Mesodermal cell (in vitro differentiated cells): ENCODE measurements around the gene ST6GAL1.

Experiments used
- H3K27ac ChIP-seq: 2 replicates; pipeline ENCODE4 v1.7.0; 2013; ENCODE audit warnings: mild to moderate bottlenecking, low read depth, low read length, moderate library complexity; ENCODE audit not compliant: severe bottlenecking
- H3K36me3 ChIP-seq: 2 replicates; pipeline ENCODE4 v1.7.1; 2013; ENCODE audit warnings: mild to moderate bottlenecking, low read length, moderate library complexity; ENCODE audit not compliant: control insufficient read depth, insufficient read depth
- H3K4me1 ChIP-seq: one replicate; pipeline ENCODE4 v1.7.1; 2013; ENCODE audit warnings: mild to moderate bottlenecking, low read length; ENCODE audit not compliant: insufficient read depth, control insufficient read depth, poor library complexity, severe bottlenecking
- H3K4me3 ChIP-seq: 2 replicates; pipeline ENCODE4 v1.7.0; 2013; ENCODE audit warnings: low read length, control low read depth, mild to moderate bottlenecking; ENCODE audit not compliant: insufficient read depth, poor library complexity, severe bottlenecking; ENCODE audit errors: extremely low read depth
- H3K9me3 ChIP-seq: 2 replicates; pipeline ENCODE4 v1.7.1; 2013; ENCODE audit warnings: mild to moderate bottlenecking, low read length, moderate library complexity; ENCODE audit not compliant: control insufficient read depth
- WGBS, 2 experiments: methylation state at CpG; one replicate each; pipeline ENCODE4 v1.1.5; 2013; ENCODE audit warnings: missing lambda C conversion rate in 2 of 2; ENCODE audit not compliant: insufficient coverage in 2 of 2; 5-methylcytosine and 5-hydroxymethylcytosine counted together

ST6GAL1 gene

GRCh38 chr3:187098923-187099512 lies 168.7 kb downstream of the ST6GAL1 start:
- H3K9me3 ChIP-seq, result no peaks in the 10 kb centered on the region
- no peak overlapping the region for H3K27ac ChIP-seq
- WGBS, 2 experiments, result no CpG with 5 or more reads among the region's 2 CpGs
- H3K36me3 ChIP-seq, result no peaks in the 10 kb centered on the region
- peaks cover 11% of the 10 kb centered on the region for H3K4me1 ChIP-seq
- H3K4me3 ChIP-seq, result no peak overlapping the region

DNA sequence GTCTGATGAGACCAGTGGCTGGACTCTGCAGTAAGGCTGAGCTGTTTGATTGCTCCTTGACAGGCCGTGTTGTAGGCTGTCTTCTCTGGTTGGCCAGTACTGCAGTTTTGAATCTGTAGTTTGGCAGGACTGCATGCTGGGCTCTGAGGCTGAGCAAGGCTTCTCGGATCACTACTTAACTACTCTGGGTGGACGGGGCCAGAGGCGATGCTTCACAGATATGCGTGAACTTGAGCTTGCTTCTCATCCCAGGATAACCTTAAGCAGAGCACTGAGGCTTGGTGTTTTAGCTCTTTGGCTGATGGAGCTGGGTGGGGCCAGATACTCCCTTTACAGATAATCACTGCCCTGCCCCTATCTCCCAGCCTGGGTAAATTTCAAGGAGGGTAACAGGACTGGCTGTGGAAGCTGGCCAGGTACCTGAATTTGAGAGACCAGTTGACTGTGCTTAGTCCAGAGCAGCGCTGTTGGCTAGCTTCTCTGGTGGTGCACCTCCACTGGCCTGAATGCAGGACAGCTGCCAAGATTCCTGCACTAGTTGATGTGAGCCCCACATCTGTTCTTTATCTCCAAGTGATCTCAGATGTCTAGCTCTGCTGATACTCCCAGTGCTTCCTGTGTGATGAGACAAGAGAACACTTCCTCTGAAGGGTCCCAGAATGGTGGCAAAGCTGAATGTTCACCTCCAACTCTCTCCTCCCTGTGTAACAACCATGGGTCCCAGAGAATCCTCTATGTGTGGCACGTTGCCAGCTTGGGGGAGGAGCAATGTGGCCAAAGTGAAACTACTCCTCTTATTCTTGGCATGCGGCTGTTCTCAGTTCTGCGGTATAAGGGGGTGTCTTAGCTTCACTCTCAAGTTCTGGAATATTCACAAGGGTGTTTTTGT lies 171.1 kb downstream of the ST6GAL1 start:
- Histone ChIP-seq H3K36me3 (no peaks in the 10 kb centered on the region), H3K9me3 (no peaks in the 10 kb centered on the region), H3K27ac (no peak overlapping the region), H3K4me3 (no peak overlapping the region), H3K4me1 (peaks cover 11% of the 10 kb centered on the region)
- 83 to 90% methylated on average over 5 to 6 of the region's 9 CpGs for WGBS, 2 experiments

DNA sequence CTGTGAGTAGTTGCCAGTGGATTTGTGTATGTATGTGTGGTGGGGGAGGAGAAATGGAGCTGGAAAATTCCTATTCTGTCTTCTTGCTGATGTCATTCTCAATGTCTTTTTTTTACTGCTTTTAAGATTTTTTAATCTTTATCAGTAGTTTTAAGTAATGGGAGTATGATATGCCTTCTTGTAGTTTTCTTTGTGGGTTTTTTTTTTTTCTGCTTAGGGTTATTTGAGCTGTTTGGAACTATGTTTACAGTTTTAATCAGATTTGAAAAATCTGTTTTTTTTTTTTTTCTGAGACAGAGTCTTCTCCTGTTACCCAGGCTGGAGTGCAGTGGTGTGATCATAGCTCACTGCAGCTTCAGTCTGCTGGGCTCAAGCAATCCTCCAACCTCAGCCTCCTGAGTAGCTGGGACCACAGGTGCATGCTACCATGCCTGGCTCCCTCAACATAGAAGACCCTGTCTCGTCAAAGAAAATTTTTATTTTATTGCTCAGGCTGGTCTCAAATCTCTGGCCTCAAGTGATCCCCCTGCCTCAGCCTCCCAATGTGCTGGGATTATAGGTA lies 171.8 kb downstream of the ST6GAL1 start:
- no peak overlapping the region for H3K27ac ChIP-seq
- no CpG with 5 or more reads among the region's 1 CpG for WGBS, 2 experiments

GRCh38 chr3:187103251-187103650 lies 172.9 kb downstream of the ST6GAL1 start:
- WGBS, 2 experiments, result 96% methylated on average over 5 of the region's 5 CpGs; no CpG with 5 or more reads in 1 of the 2 experiments
- no peak overlapping the region for H3K27ac ChIP-seq

More for the DNA sequence above, 171.8 kb downstream of the ST6GAL1 start:
- Histone ChIP-seq H3K36me3 (no peaks in the 10 kb centered on the region), H3K4me3 (no peak overlapping the region), H3K4me1 (peaks cover 11% of the 10 kb centered on the region), H3K9me3 (no peaks in the 10 kb centered on the region)

GRCh38 chr3:187104342-187104741 lies 174.0 kb downstream of the ST6GAL1 start:
- Histone ChIP-seq H3K27ac (no peak overlapping the region), H3K4me1 (peaks cover 11% of the 10 kb centered on the region), H3K9me3 (no peaks in the 10 kb centered on the region), H3K4me3 (no peak overlapping the region), H3K36me3 (no peaks in the 10 kb centered on the region)
- WGBS, 2 experiments, result 92% methylated on average over 7 of the region's 7 CpGs

More at GRCh38 chr3:187103251-187103650, 172.9 kb downstream of the ST6GAL1 start:
- Histone ChIP-seq H3K4me3 (no peak overlapping the region), H3K4me1 (peaks cover 11% of the 10 kb centered on the region), H3K36me3 (no peaks in the 10 kb centered on the region), H3K9me3 (no peaks in the 10 kb centered on the region)

GRCh38 chr3:187104933-187105332 lies 174.6 kb downstream of the ST6GAL1 start:
- no peak overlapping the region for H3K4me3 ChIP-seq
- peaks cover 11% of the 10 kb centered on the region for H3K4me1 ChIP-seq
- H3K36me3 ChIP-seq, result no peaks in the 10 kb centered on the region
- no peak overlapping the region for H3K27ac ChIP-seq
- WGBS, 2 experiments, result 91 to 94% methylated on average over 6 to 7 of the region's 7 CpGs
- no peaks in the 10 kb centered on the region for H3K9me3 ChIP-seq

GRCh38 chr3:187105700-187106099 lies 175.4 kb downstream of the ST6GAL1 start:
- H3K27ac ChIP-seq, result no peak overlapping the region
- no peaks in the 10 kb centered on the region for H3K9me3 ChIP-seq
- peaks cover 11% of the 10 kb centered on the region for H3K4me1 ChIP-seq
- 83 to 89% methylated on average over 1 of the region's 3 CpGs for WGBS, 2 experiments
- no peaks in the 10 kb centered on the region for H3K36me3 ChIP-seq
- no peak overlapping the region for H3K4me3 ChIP-seq

DNA sequence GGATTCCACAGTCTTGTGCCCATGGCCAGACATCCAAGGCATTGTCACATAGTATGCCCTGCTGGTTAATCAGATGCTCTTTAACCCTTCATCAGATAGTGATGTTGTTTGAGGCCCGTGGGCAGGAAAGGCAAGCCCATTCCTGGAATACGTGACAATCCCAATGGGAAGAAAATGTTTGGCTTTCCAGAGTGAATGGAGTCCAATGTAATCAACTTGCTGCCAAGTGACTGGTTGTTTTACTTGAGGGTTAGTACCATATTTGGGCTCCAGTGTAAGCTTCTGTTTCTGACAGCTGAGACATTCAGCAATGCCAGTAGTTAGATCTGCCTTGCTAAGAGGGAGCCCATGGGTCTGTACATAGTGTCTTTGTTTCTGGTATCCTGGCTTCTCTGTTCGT lies 177.7 kb downstream of the ST6GAL1 start:
- no peaks in the 10 kb centered on the region for H3K36me3 ChIP-seq
- WGBS, 2 experiments, result 84 to 100% methylated on average over 1 to 3 of the region's 3 CpGs
- H3K4me3 ChIP-seq, result no peak overlapping the region
- no peaks in the 10 kb centered on the region for H3K4me1 ChIP-seq
- H3K27ac ChIP-seq, result no peak overlapping the region
- H3K9me3 ChIP-seq, result no peaks in the 10 kb centered on the region

- H3K27ac ChIP-seq, result no peak overlapping the region
- H3K9me3 ChIP-seq, result no peaks in the 10 kb centered on the region
- no peak overlapping the region for H3K4me3 ChIP-seq
- 80% methylated on average over 1 of the region's 1 CpG; no CpG with 5 or more reads in 1 of the 2 experiments for WGBS, 2 experiments
- H3K36me3 ChIP-seq, result no peaks in the 10 kb centered on the region
- H3K4me1 ChIP-seq, result no peaks in the 10 kb centered on the region
Measured at GRCh38 chr3:187110156-187110555, 179.8 kb downstream of the ST6GAL1 start.

GRCh38 chr3:187112934-187113793 lies 182.8 kb downstream of the ST6GAL1 start:
- 40 to 63% methylated on average over 1 of the region's 2 CpGs for WGBS, 2 experiments
- no peaks in the 10 kb centered on the region for H3K36me3 ChIP-seq

More at GRCh38 chr3:187112934-187113793, 182.8 kb downstream of the ST6GAL1 start:
- no peaks in the 10 kb centered on the region for H3K4me1 ChIP-seq
- H3K27ac ChIP-seq, result no peak overlapping the region
- no peak overlapping the region for H3K4me3 ChIP-seq
- H3K9me3 ChIP-seq, result no peaks in the 10 kb centered on the region
